ENCODE results near the gene OOSP4B. TPM values are rescaled to one million over a fixed set of nuclear protein-coding genes. Genes with fewer than 3 reads are reported as not detected.
"Not testable (repeated sequence)": the region's sequence is repeated elsewhere in the genome, so short reads cannot be mapped to it uniquely, and the experiment has no call there.

Gene OOSP4B
- total RNA-seq, 1 donor from 2014 or later: not detected

GRCh38 chr11:59973097-59973496 lies 43.9 kb upstream of the OOSP4B start:
- Histone ChIP-seq H3K79me2 (ENCODE audit: low read depth) (no peaks in the 10 kb centered on the region), H3K4me1 (no peaks in the 10 kb centered on the region), H4K20me1 (ENCODE audit: low read depth) (no peaks in the 10 kb centered on the region), H2AFZ (replicated peaks) (no peak overlapping the region), H3F3A (ENCODE audit: low read depth) (no peaks in the 10 kb centered on the region), H3K27ac (no peak overlapping the region), H3K9ac (no peak overlapping the region), H3K36me3 (no peaks in the 10 kb centered on the region), H3K4me3 (no peak overlapping the region), H3K9me3 (ENCODE audit: low read depth) (no peaks in the 10 kb centered on the region), H3K4me2 (no peak overlapping the region), H3K27me3 (no peaks in the 10 kb centered on the region)
- Mint-ChIP-seq H3K4me3 (no peak overlapping the region), H3K4me1 (no peaks in the 10 kb centered on the region), H3K27me3 (ENCODE audit: insufficient read depth, low read depth) (no peaks in the 10 kb centered on the region), H3K36me3 (no peaks in the 10 kb centered on the region), H3K9me3 (no peaks in the 10 kb centered on the region), H3K27ac (no peak overlapping the region)
- no peak for DNase-seq (ENCODE audit: low spot score)
- TF ChIP-seq EZH2 (IDR thresholded peaks at IDR 0.05) (no peak), CTCF (IDR thresholded peaks at IDR 0.05) (no peak), EZH2phosphoT487 (IDR thresholded peaks at IDR 0.05) (no peak)

DNA sequence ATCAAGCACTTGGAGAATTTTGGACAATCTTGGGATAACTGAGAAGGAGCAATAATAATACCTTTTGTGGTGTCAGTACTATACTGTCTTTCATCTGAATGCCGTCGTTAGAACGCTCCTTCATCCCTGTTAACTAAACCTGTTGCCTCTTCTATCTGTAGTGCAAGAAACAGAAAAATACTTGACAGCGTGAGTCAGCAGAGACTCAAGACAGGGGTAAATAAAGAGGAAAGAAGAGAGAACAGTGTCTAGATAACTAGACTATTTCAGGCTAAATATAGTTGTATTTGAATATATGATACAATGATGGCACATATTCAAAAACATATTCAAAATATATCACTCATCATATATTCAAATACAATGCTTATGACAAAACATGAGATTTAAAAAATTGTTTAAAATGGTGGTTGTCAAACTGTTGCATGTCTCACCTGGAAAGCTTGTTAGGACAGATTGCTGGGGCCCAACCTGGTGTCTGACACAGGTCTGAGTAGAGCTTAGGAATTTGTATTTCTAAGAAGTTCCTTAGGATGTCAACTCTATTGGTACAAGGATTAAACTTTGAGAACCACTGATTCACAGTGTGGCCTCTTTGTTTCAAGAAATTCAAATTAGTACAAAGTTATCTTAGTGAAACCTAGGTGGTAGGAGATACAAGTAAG lies 35.7 kb upstream of the OOSP4B start:
- Mint-ChIP-seq H3K27me3 (ENCODE audit: insufficient read depth, low read depth) (no peaks in the 10 kb centered on the region), H3K9me3 (no peaks in the 10 kb centered on the region), H3K36me3 (no peaks in the 10 kb centered on the region), H3K27ac (no peak overlapping the region), H3K4me1 (no peaks in the 10 kb centered on the region), H3K4me3 (no peak overlapping the region)
- Histone ChIP-seq H3K27ac (no peak overlapping the region), H3K4me2 (no peak overlapping the region), H3K9me3 (ENCODE audit: low read depth) (no peaks in the 10 kb centered on the region), H4K20me1 (ENCODE audit: low read depth) (no peaks in the 10 kb centered on the region), H3K4me1 (no peaks in the 10 kb centered on the region), H2AFZ (replicated peaks) (no peak overlapping the region), H3K79me2 (ENCODE audit: low read depth) (no peaks in the 10 kb centered on the region), H3K36me3 (no peaks in the 10 kb centered on the region), H3F3A (ENCODE audit: low read depth) (no peaks in the 10 kb centered on the region), H3K9ac (no peak overlapping the region), H3K4me3 (no peak overlapping the region), H3K27me3 (no peaks in the 10 kb centered on the region)
- no peak for TF ChIP-seq EZH2phosphoT487 (IDR thresholded peaks at IDR 0.05)
- TF ChIP-seq CTCF (IDR thresholded peaks at IDR 0.05): no peak
- no peak for DNase-seq (ENCODE audit: low spot score)

- not testable (repeated sequence) for H3K4me3 ChIP-seq; H3K27ac Mint-ChIP-seq; H3K27me3 ChIP-seq; H3K9me3 ChIP-seq (ENCODE audit: low read depth); H3K4me1 ChIP-seq; H3K4me3 Mint-ChIP-seq; H3K36me3 ChIP-seq; H3K4me2 ChIP-seq; H3K9ac ChIP-seq; H3K9me3 Mint-ChIP-seq; H3K4me1 Mint-ChIP-seq; H3K27ac ChIP-seq; H3K79me2 ChIP-seq (ENCODE audit: low read depth); H4K20me1 ChIP-seq (ENCODE audit: low read depth); H3K27me3 Mint-ChIP-seq (ENCODE audit: insufficient read depth, low read depth); H3F3A ChIP-seq (ENCODE audit: low read depth); H2AFZ ChIP-seq (replicated peaks); H3K36me3 Mint-ChIP-seq; DNase-seq (ENCODE audit: low spot score)
Observed at GRCh38 chr11:59982037-59982436, 34.9 kb upstream of the OOSP4B start.

GRCh38 chr11:59983212-59983611 lies 33.8 kb upstream of the OOSP4B start:
- no peak for DNase-seq (ENCODE audit: low spot score)
- no peaks in the 10 kb centered on the region for H3K27me3 Mint-ChIP-seq (ENCODE audit: insufficient read depth, low read depth)
- Histone ChIP-seq H3K27me3 (no peaks in the 10 kb centered on the region), H3K4me2 (no peak overlapping the region), H3K4me3 (no peak overlapping the region), H4K20me1 (ENCODE audit: low read depth) (no peaks in the 10 kb centered on the region), H3K27ac (no peak overlapping the region), H3K36me3 (no peaks in the 10 kb centered on the region), H3K9ac (no peak overlapping the region), H3K9me3 (ENCODE audit: low read depth) (no peaks in the 10 kb centered on the region), H3K4me1 (no peaks in the 10 kb centered on the region), H3K79me2 (ENCODE audit: low read depth) (no peaks in the 10 kb centered on the region), H2AFZ (replicated peaks) (no peak overlapping the region), H3F3A (ENCODE audit: low read depth) (no peaks in the 10 kb centered on the region)
- no peaks in the 10 kb centered on the region for H3K4me1 Mint-ChIP-seq
- TF ChIP-seq EZH2 (IDR thresholded peaks at IDR 0.05): no peak
- TF ChIP-seq EZH2phosphoT487 (IDR thresholded peaks at IDR 0.05): no peak
- no peak for TF ChIP-seq CTCF (IDR thresholded peaks at IDR 0.05)
- no peaks in the 10 kb centered on the region for H3K36me3 Mint-ChIP-seq
- no peak overlapping the region for H3K4me3 Mint-ChIP-seq
- H3K27ac Mint-ChIP-seq: no peak overlapping the region
- no peaks in the 10 kb centered on the region for H3K9me3 Mint-ChIP-seq

All from neural progenitor cell (in vitro differentiated cells).